ENCODE data around the gene PIGM.

DNA sequence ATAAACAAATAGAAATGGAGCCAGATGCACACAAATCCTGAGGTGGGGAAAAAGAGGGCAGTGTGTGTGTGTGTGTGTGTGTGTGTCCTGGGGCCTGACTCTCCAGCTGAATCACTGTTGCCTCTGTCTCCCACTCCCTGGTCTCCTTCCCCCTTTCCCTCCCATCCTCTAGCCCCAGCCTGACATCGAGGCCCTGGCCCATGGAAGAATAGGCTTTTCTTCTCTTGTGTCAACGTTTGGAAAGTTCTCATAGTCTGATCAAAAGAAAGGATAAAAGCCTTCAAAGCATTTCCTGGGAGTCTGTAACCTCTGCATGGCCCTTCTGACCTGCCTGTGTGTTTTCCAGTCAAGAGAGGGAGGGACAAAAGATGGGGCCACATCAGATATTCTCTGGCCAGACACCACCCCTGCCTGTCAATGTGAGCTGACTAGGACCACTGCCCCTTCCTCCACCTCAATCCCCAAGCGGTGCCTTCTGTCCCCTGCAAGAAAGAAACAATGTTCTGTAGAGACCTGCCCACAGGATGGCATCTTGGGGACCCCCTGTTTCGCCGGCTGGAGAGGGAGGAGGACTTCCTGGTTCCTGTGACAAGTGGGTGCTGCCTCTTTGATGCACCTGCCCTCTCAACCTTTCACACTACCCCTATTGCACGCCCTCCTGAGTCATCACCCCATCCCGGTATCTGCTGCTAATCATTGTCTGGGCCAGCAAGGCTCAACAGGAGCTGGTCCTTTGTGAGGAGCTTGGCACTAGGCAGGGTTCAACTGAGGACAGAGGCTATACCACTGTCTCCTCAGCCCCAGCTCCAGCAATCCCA, 22.0 kb upstream of the PIGM start:
- TF ChIP-seq EZH2 (IDR thresholded peaks at IDR 0.05) = no peak
- no peak for TF ChIP-seq POLR2AphosphoS5 (IDR thresholded peaks at IDR 0.05; ENCODE audit: borderline replicate concordance, low read depth, low read length)
